HFF-Myc (cell line): Measurements from ENCODE around the gene CAMTA1.

ENCODE experiments used
- DNase-seq: peaks from one replicate; pipeline ENCODE4 v3.0.0-alpha.2; 2011; ENCODE audit warnings: low read depth; ENCODE audit errors: extremely low read depth
- H3K4me3 ChIP-seq: replicated peaks from 2 replicates; pipeline ENCODE4 v1.5.1; 2011; ENCODE audit warnings: low read depth, mild to moderate bottlenecking, control low read depth, low read length
- CTCF ChIP-seq: IDR thresholded peaks from 2 replicates; pipeline ENCODE4 v1.5.1; 2012; ENCODE audit warnings: mild to moderate bottlenecking, low read depth, low read length, control low read depth; ENCODE audit errors: missing control alignments

The CAMTA1 gene

GRCh38 chr1:7372477-7373120 lies 587.3 kb downstream of the CAMTA1 start:
- H3K4me3 ChIP-seq = no peak overlapping the region
- DNase-seq = no peak
- no peak for TF ChIP-seq CTCF

- no peak for TF ChIP-seq CTCF
- H3K4me3 ChIP-seq = no peak overlapping the region
- no peak for DNase-seq
These were observed 588.0 kb downstream of the CAMTA1 start for GRCh38 chr1:7373251-7373650.

GRCh38 chr1:7373876-7374562 lies 588.8 kb downstream of the CAMTA1 start:
- no peak overlapping the region for H3K4me3 ChIP-seq
- no peak for DNase-seq
- no peak for TF ChIP-seq CTCF

GRCh38 chr1:7374563-7375160 lies 589.4 kb downstream of the CAMTA1 start:
- no peak for DNase-seq
- no peak for TF ChIP-seq CTCF
- H3K4me3 ChIP-seq = no peak overlapping the region

GRCh38 chr1:7375329-7375728 lies 590.1 kb downstream of the CAMTA1 start:
- TF ChIP-seq CTCF = no peak
- no peak overlapping the region for H3K4me3 ChIP-seq
- DNase-seq = no peak

- no peak for DNase-seq
- H3K4me3 ChIP-seq = no peak overlapping the region
- no peak for TF ChIP-seq CTCF
These were observed 590.8 kb downstream of the CAMTA1 start for GRCh38 chr1:7375781-7376660.
